Natural killer cell (primary cell): ENCODE results near the gene ZNF674. TPM values are rescaled to one million over a fixed set of nuclear protein-coding genes. Genes with fewer than 3 reads are reported as not detected.

Experiments
- ATAC-seq, 3 donors: fragments of 150-1000 bp in 2 of 3; fragments of 200-7000 bp in 1 of 3; cut with Tn5 transposase; 1 replicate in 1 of 3; 2 replicates in 2 of 3; pipeline ENCODE4 v1.10.0; 2021; ENCODE audit warnings: mild to moderate bottlenecking in 2 of 3, moderate library complexity in 2 of 3
- DNase-seq, 2 donors: peaks; one replicate each; pipeline versions ENCODE4 v3.0.0 to v3.0.0-alpha.2; 2013 to 2021; ENCODE audit warnings: mixed read lengths in 1 of 2
- H3K27ac ChIP-seq: one replicate; pipeline ENCODE4 v1.5.1; 2013; ENCODE audit warnings: mild to moderate bottlenecking, low read length
- H3K27me3 ChIP-seq: one replicate; pipeline ENCODE4 v1.6.1; 2013; ENCODE audit warnings: low read length; ENCODE audit not compliant: control insufficient read depth, insufficient read depth
- H3K36me3 ChIP-seq: one replicate; pipeline ENCODE4 v1.6.1; 2013; ENCODE audit warnings: low read length; ENCODE audit not compliant: control insufficient read depth, insufficient read depth
- H3K4me1 ChIP-seq: one replicate; pipeline ENCODE4 v1.6.1; 2013; ENCODE audit warnings: low read length; ENCODE audit not compliant: control insufficient read depth, insufficient read depth
- H3K4me3 ChIP-seq: one replicate; pipeline ENCODE4 v1.5.1; 2013; ENCODE audit warnings: low read length
- H3K9me3 ChIP-seq: one replicate; pipeline ENCODE4 v1.6.1; 2013; ENCODE audit warnings: low read length; ENCODE audit not compliant: control insufficient read depth, insufficient read depth
- H3K27ac Mint-ChIP-seq, 2 donors: one replicate each; pipeline ENCODE4 v1.8.0; 2022; ENCODE audit warnings: mild to moderate bottlenecking in 2 of 2, mixed read lengths in 2 of 2, moderate library complexity in 1 of 2
- H3K27me3 Mint-ChIP-seq, 2 donors: one replicate each; pipeline ENCODE4 v1.8.0; 2022; ENCODE audit warnings: low read depth in 2 of 2, mixed read lengths in 2 of 2
- H3K36me3 Mint-ChIP-seq: one replicate; pipeline ENCODE4 v1.8.0; 2022; ENCODE audit warnings: mixed read lengths
- H3K4me1 Mint-ChIP-seq, 2 donors: one replicate each; pipeline ENCODE4 v1.8.0; 2022; ENCODE audit warnings: mixed read lengths in 2 of 2
- H3K4me3 Mint-ChIP-seq: one replicate; pipeline ENCODE4 v1.8.0; 2022; ENCODE audit warnings: mild to moderate bottlenecking, moderate library complexity, mixed read lengths
- H3K9me3 Mint-ChIP-seq, 2 donors: one replicate each; pipeline ENCODE4 v1.8.0; 2022; ENCODE audit warnings: mixed read lengths in 2 of 2
- CTCF ChIP-seq: fragments of 200-600 bp; IDR thresholded peaks from one replicate; pipeline ENCODE4 v1.8.0; 2022; ENCODE audit warnings: antibody characterized with exemption
- WGBS: methylation state at CpG from one replicate; pipeline ENCODE4 v1.1.7; 2013; ENCODE audit warnings: missing lambda C conversion rate; ENCODE audit not compliant: insufficient coverage; 5-methylcytosine and 5-hydroxymethylcytosine counted together
- intact Hi-C: fragments of 100-400 bp; cut with micrococcal nuclease; formaldehyde crosslinking; loops from one replicate; pipeline ENCODE4 v1.14.2; 2022
- total RNA-seq, 4 donors: library from RNA; stranded (reverse); fragments of 120-200 nt in 1 of 4; gene quantifications; one replicate each; pipeline versions ENCODE4 v1.2.3 to v1.2.4, GENCODE V29; 2013 to 2022

ZNF674 gene
- total RNA-seq, 3 donors from 2014 or later (not counting 1 experiment from before 2014, with no cell fraction given) = 2.5 to 5.3 (median 3.4) TPM

GRCh38 chrX:46456125-46456922 lies 88.9 kb downstream of the ZNF674 start:
- no peaks in the 10 kb centered on the region for H3K27me3 ChIP-seq
- no peak for ATAC-seq
- peaks cover 3% of the 10 kb centered on the region for H3K4me1 ChIP-seq
- Mint-ChIP-seq H3K36me3 (no peaks in the 10 kb centered on the region), H3K27ac (no peak overlapping the region), H3K4me1 (peaks cover 0 to 5% of the 10 kb centered on the region in 2 donors), H3K27me3 (no peaks in the 10 kb centered on the region), H3K9me3 (no peaks in the 10 kb centered on the region), H3K4me3 (no peak overlapping the region)
- H3K36me3 ChIP-seq = peaks cover 10% of the 10 kb centered on the region
- DNase-seq = no peak
- intact Hi-C loops = no loop called here
- TF ChIP-seq CTCF = no peak
- no peaks in the 10 kb centered on the region for H3K9me3 ChIP-seq
- 100% methylated on average over 2 of the region's 3 CpGs for WGBS
- no peak overlapping the region for H3K27ac ChIP-seq
- no peak overlapping the region for H3K4me3 ChIP-seq

Other genes with a start within 250 kb of the ZNF674 start
- 10 to 100 TPM in 2 of 3 donors, 1 to 10 TPM in 1; 8.7 to 15.9 (median 11.8) TPM for gene CHST7, start 28.3 kb upstream of the ZNF674 start, total RNA-seq
- gene SLC9A7, start 213.7 kb upstream of the ZNF674 start, total RNA-seq = 1 to 10 TPM in 1 of 3 donors, under 1 TPM in 2; 0.39 to 1.1 (median 0.75) TPM